ENCODE results near the gene SLCO2A1. TPM values are rescaled to one million over a fixed set of nuclear protein-coding genes. Genes with fewer than 3 reads are reported as not detected.
A peak's percentile ranks its signal among the peaks of the same experiment; 100 is the strongest.

Gene SLCO2A1
- total RNA-seq, 1 donor from 2014 or later: not detected

GRCh38 chr3:134040066-134040465 is 10.3 kb upstream of the SLCO2A1 start:
- FAIRE-seq: no peak
- no peaks in the 10 kb centered on the region for H3K27me3 ChIP-seq (ENCODE audit: control insufficient read depth, insufficient read depth, low read length)
- H3K36me3 ChIP-seq (ENCODE audit: control insufficient read depth, insufficient read depth, low read length): no peaks in the 10 kb centered on the region
- TF ChIP-seq CTCF (IDR thresholded peaks at IDR 0.05; ENCODE audit: insufficient read depth, low read length, severe bottlenecking): no peak
- no peak for DNase-seq (ENCODE audit: low read depth)
- no peak overlapping the region for H3K4me3 ChIP-seq (ENCODE audit: low read depth, low read length)

DNA sequence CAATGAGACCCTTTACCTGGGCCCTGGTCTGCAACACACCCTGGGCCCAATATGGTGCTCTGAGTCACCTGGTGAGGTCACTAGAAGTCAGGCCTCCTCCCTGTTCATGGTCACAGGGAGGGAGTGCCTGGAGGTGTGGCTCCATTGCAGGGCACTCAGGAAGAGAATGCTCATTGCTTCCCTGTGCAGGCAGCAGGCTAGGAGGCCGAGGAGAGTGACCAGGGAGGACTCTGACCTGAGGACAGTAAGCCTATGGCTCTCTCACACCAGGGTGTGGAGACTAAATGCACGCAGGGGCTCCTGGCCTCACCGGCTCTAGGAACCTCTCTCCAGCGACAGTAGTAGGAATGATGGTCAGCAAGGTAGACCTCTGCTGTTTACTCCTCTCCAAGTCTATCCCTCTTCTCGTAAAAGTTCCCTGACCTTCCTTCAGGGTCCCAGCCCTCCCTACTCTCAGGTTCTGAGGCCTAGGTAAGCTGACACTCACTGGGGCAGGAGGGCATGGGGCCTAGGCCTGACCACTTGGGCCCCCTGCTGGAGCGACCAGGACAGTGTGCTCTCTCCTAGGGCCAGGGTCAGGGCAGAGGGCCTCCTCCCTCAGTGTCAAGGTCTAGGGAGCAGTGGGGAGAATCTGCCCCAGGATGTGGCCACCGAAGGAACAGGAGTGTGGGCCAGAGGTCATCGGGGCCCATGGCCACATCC is 9.6 kb upstream of the SLCO2A1 start:
- Histone ChIP-seq H3K27me3 (ENCODE audit: control insufficient read depth, insufficient read depth, low read length) (no peaks in the 10 kb centered on the region), H3K36me3 (ENCODE audit: control insufficient read depth, insufficient read depth, low read length) (no peaks in the 10 kb centered on the region), H3K4me3 (ENCODE audit: low read depth, low read length) (no peak overlapping the region)
- peak; percentile 26 for TF ChIP-seq CTCF (IDR thresholded peaks at IDR 0.05; ENCODE audit: insufficient read depth, low read length, severe bottlenecking)
- FAIRE-seq: no peak
- DNase-seq (ENCODE audit: low read depth): peak; percentile 59

- H3K36me3 ChIP-seq (ENCODE audit: control insufficient read depth, insufficient read depth, low read length): no peaks in the 10 kb centered on the region
- no peaks in the 10 kb centered on the region for H3K27me3 ChIP-seq (ENCODE audit: control insufficient read depth, insufficient read depth, low read length)
- FAIRE-seq: no peak
- DNase-seq (ENCODE audit: low read depth): no peak
- H3K4me3 ChIP-seq (ENCODE audit: low read depth, low read length): no peak overlapping the region
- TF ChIP-seq CTCF (IDR thresholded peaks at IDR 0.05; ENCODE audit: insufficient read depth, low read length, severe bottlenecking): no peak
These were observed 9.0 kb upstream of the SLCO2A1 start for GRCh38 chr3:134038716-134039115.

DNA sequence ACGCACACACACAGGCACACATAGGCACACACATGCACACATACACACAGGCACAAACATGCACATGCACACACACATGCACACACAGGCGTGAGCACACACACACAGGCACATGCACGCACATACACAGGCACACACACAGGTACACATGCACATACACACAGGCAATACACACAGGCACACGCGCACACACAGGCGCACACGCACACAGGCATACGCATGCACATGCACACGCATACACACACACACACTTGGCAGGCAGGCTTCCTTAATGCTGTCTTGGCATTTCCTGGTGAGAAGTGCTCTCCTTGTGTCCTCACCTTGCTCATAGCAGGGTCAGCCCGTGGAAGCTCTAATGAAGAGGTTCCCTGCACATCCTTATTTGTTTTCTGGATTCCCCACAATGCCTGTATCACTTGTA is 8.4 kb upstream of the SLCO2A1 start:
- no peaks in the 10 kb centered on the region for H3K36me3 ChIP-seq (ENCODE audit: control insufficient read depth, insufficient read depth, low read length)
- no peak for DNase-seq (ENCODE audit: low read depth)
- no peak overlapping the region for H3K4me3 ChIP-seq (ENCODE audit: low read depth, low read length)
- FAIRE-seq: peak; percentile 98
- H3K27me3 ChIP-seq (ENCODE audit: control insufficient read depth, insufficient read depth, low read length): no peaks in the 10 kb centered on the region
- no peak for TF ChIP-seq CTCF (IDR thresholded peaks at IDR 0.05; ENCODE audit: insufficient read depth, low read length, severe bottlenecking)

- Histone ChIP-seq H3K4me3 (ENCODE audit: low read depth, low read length) (no peak overlapping the region), H3K36me3 (ENCODE audit: control insufficient read depth, insufficient read depth, low read length) (no peaks in the 10 kb centered on the region), H3K27me3 (ENCODE audit: control insufficient read depth, insufficient read depth, low read length) (peaks cover 3% of the 10 kb centered on the region)
- no peak for FAIRE-seq
- DNase-seq (ENCODE audit: low read depth): no peak
- no peak for TF ChIP-seq CTCF (IDR thresholded peaks at IDR 0.05; ENCODE audit: insufficient read depth, low read length, severe bottlenecking)
These were observed 7.4 kb upstream of the SLCO2A1 start for GRCh38 chr3:134037168-134037567.

DNA sequence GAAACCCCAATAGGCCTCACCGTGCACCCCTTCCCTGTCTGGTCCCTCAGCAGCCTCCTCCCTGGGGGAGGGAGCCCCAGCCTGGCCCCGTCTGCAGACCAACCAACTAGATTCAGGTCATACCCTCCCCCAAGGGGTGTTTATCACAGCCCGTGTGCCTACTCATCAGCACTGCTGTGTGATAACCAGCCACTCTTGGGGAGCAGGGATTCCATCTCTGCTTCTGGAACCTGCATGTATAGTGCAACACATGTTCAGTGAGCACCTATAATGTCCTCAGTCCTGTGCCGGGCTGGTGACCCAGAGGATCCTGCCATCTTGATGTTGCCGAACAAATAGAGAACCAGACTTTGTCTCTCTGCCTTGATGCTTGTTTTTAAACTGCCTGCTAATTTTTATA is 6.6 kb upstream of the SLCO2A1 start:
- FAIRE-seq: peak; percentile 50
- Histone ChIP-seq H3K27me3 (ENCODE audit: control insufficient read depth, insufficient read depth, low read length) (peaks cover 3% of the 10 kb centered on the region), H3K36me3 (ENCODE audit: control insufficient read depth, insufficient read depth, low read length) (no peaks in the 10 kb centered on the region), H3K4me3 (ENCODE audit: low read depth, low read length) (no peak overlapping the region)
- no peak for DNase-seq (ENCODE audit: low read depth)
- TF ChIP-seq CTCF (IDR thresholded peaks at IDR 0.05; ENCODE audit: insufficient read depth, low read length, severe bottlenecking): no peak
